Skeletal muscle satellite cell (primary cell): ENCODE results near the gene IRF1.
"Not testable (repeated sequence)": the region's sequence is repeated elsewhere in the genome, so short reads cannot be mapped to it uniquely, and the experiment has no call there.

ENCODE experiments used
- H3K27me3 ChIP-seq: 2 replicates; pipeline ENCODE4 v1.7.0; 2013; ENCODE audit warnings: low read length; ENCODE audit not compliant: control insufficient read depth, insufficient read depth
- H3K36me3 ChIP-seq: 2 replicates; pipeline ENCODE4 v1.7.0; 2013; ENCODE audit warnings: mild to moderate bottlenecking, control low read depth, low read length; ENCODE audit not compliant: insufficient read depth
- H3K4me1 ChIP-seq: 2 replicates; pipeline ENCODE4 v1.7.0; 2013; ENCODE audit warnings: low read length; ENCODE audit not compliant: control insufficient read depth, insufficient read depth
- H3K4me2 ChIP-seq: 2 replicates; pipeline ENCODE4 v1.7.0; 2013; ENCODE audit warnings: mild to moderate bottlenecking, low read length
- H3K4me3 ChIP-seq: 2 replicates; pipeline ENCODE4 v1.7.0; 2013; ENCODE audit warnings: low read length
- H3K9ac ChIP-seq: 2 replicates; pipeline ENCODE4 v1.7.0; 2013; ENCODE audit warnings: mild to moderate bottlenecking, low read depth, low read length, moderate library complexity
- H3K9me3 ChIP-seq: replicated peaks from 2 replicates; pipeline ENCODE4 v1.7.0; 2013; ENCODE audit warnings: mild to moderate bottlenecking, control low read depth, low read length

Gene IRF1

DNA sequence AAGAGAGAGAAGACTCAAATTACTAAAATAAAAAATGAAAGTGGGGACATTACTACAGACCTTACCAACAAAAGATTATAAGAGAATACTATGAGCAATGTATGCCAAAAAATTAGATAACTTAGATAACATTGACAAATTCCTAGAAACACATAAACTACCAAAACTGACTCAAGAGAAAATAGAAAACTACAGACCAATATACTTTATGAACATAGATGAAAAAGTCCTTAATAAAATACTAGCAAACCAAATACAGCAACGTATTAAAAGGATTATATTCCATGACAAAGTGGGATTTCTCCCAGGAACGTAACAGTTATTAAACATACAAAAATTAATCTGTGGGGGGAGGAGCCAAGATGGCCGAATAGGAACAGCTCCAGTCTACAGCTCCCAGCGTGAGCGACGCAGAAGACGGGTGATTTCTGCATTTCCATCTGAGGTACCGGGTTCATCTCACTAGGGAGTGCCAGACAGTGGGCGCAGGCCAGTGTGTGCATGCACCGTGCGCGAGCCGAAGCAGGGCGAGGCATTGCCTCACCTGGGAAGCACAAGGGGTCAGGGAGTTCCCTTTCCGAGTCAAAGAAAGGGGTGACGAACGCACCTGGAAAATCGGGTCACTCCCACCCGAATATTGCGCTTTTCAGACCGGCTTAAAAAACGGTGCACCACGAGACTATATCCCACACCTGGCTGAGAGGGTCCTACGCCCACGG lies 23.2 kb upstream of the IRF1 start:
- not testable (repeated sequence) for H3K9me3 ChIP-seq, H3K27me3 ChIP-seq, H3K4me2 ChIP-seq, H3K4me3 ChIP-seq, H3K36me3 ChIP-seq, H3K9ac ChIP-seq, H3K4me1 ChIP-seq

- H3K36me3 ChIP-seq = no peaks in the 10 kb centered on the region
- no peaks in the 10 kb centered on the region for H3K27me3 ChIP-seq
- peaks cover 4% of the 10 kb centered on the region for H3K4me1 ChIP-seq
- no peak overlapping the region for H3K9ac ChIP-seq
- H3K4me3 ChIP-seq = no peak overlapping the region
- H3K9me3 ChIP-seq = no peaks in the 10 kb centered on the region
- H3K4me2 ChIP-seq = no peak overlapping the region
These were observed 19.5 kb upstream of the IRF1 start for GRCh38 chr5:132510076-132510475.

- H3K27me3 ChIP-seq = no peaks in the 10 kb centered on the region
These were observed 15.6 kb upstream of the IRF1 start for GRCh38 chr5:132506094-132506692.

GRCh38 chr5:132505641-132506040 lies 15.1 kb upstream of the IRF1 start:
- Histone ChIP-seq H3K9ac (peak overlapping the region; percentile 14), H3K4me1 (peaks cover 11% of the 10 kb centered on the region), H3K4me2 (peak overlapping the region; percentile 12), H3K4me3 (no peak overlapping the region), H3K27me3 (no peaks in the 10 kb centered on the region), H3K36me3 (no peaks in the 10 kb centered on the region), H3K9me3 (no peaks in the 10 kb centered on the region)

More at GRCh38 chr5:132506094-132506692, 15.6 kb upstream of the IRF1 start:
- Histone ChIP-seq H3K4me2 (peak overlapping the region; percentile 12), H3K36me3 (no peaks in the 10 kb centered on the region), H3K4me1 (peaks cover 11% of the 10 kb centered on the region), H3K9ac (peak overlapping the region; percentile 14), H3K9me3 (no peaks in the 10 kb centered on the region), H3K4me3 (no peak overlapping the region)

DNA sequence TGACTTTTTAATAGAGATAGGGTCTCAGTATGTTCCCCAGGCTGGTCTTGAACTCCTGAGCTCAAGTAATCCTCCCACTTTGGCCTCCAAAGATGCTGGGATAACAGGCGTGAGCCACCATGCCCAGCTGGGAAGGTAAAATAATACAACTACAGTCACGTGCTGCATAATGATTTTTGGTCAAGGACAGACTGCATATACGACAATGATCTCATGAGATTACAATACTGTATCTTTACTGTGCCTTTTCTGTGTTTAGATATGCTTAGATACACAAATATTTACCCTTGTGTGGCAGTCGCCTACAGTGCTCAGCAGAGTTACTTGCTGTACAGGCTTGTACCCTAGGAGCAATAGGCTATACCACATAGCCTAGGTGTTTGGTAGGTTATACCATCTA lies 14.2 kb upstream of the IRF1 start:
- Histone ChIP-seq H3K4me3 (no peak overlapping the region), H3K4me2 (no peak overlapping the region), H3K9ac (no peak overlapping the region), H3K4me1 (peaks cover 11% of the 10 kb centered on the region), H3K36me3 (no peaks in the 10 kb centered on the region), H3K9me3 (no peaks in the 10 kb centered on the region), H3K27me3 (no peaks in the 10 kb centered on the region)

GRCh38 chr5:132503244-132503643 lies 12.7 kb upstream of the IRF1 start:
- Histone ChIP-seq H3K36me3 (no peaks in the 10 kb centered on the region), H3K4me3 (no peak overlapping the region), H3K4me1 (peaks cover 18% of the 10 kb centered on the region), H3K4me2 (no peak overlapping the region), H3K9ac (no peak overlapping the region), H3K9me3 (no peaks in the 10 kb centered on the region), H3K27me3 (no peaks in the 10 kb centered on the region)

DNA sequence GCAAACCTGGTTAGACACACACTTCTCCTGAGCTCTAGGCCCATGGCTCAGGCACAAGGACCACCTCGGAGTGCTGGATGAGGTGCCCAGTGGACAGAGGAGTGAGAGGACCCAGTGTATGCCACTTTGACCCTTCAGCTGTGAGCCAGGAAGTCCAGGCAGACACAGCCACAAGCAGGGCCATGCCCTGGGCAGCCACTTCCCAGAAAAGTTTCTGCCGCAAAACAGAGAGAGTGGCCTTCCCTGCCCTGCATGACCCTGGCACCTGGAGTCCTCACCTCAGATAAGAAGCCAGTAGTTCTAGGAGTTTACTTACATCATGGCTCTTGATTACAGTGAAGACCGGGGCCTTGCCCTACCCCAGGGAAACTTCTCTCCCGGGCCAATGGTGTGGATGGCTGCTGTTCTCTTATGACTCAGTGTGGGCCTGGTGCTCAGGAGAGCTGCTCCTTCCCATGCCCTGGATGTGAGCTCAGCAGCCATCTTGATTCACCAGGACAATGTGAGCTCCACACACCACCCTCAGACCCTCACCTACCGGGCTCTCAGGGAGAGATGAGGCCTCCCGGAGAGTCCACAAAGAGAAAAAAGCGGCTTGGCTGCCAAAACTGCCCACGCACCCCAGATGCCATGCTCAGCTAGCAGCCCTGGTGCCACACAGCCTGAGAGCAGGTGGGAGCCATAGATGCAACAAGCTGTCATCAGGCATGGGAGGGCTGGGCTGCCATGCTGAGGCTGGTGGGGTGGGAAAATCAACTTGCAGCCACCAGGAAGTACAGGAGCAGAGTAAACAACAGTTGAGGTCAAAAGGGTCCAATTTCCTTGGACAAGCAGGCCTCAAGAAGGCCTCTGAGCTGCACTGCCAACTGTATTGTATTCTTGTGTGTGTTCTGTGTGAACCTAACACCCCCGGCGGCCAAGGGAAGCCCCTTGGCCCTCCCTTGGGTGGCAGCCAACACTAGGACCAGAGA lies 11.7 kb upstream of the IRF1 start:
- Histone ChIP-seq H3K9me3 (no peaks in the 10 kb centered on the region), H3K4me1 (peaks cover 28% of the 10 kb centered on the region), H3K27me3 (no peaks in the 10 kb centered on the region), H3K4me2 (no peak overlapping the region), H3K4me3 (no peak overlapping the region), H3K9ac (no peak overlapping the region), H3K36me3 (no peaks in the 10 kb centered on the region)

DNA sequence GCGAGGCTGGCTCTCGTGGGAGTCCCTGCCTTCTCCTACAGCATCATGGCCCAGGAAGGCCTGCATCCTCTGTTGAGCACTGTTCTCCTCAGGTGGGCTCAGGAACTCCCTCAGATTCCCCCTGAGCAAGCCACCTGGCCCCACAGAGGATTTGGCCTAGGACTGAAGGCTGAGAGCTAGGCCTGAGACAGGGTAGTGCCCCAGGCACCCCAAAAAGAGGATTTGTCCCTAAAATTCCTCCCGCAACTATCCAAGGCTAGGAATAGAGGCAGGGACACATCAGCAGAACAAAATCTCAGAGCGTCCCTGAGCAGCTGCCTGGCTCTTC lies 11.0 kb upstream of the IRF1 start:
- H3K36me3 ChIP-seq = no peaks in the 10 kb centered on the region
- H3K9me3 ChIP-seq = no peaks in the 10 kb centered on the region
- no peak overlapping the region for H3K4me3 ChIP-seq
- H3K4me2 ChIP-seq = no peak overlapping the region
- peaks cover 32% of the 10 kb centered on the region for H3K4me1 ChIP-seq
- H3K27me3 ChIP-seq = no peaks in the 10 kb centered on the region
- H3K9ac ChIP-seq = no peak overlapping the region

DNA sequence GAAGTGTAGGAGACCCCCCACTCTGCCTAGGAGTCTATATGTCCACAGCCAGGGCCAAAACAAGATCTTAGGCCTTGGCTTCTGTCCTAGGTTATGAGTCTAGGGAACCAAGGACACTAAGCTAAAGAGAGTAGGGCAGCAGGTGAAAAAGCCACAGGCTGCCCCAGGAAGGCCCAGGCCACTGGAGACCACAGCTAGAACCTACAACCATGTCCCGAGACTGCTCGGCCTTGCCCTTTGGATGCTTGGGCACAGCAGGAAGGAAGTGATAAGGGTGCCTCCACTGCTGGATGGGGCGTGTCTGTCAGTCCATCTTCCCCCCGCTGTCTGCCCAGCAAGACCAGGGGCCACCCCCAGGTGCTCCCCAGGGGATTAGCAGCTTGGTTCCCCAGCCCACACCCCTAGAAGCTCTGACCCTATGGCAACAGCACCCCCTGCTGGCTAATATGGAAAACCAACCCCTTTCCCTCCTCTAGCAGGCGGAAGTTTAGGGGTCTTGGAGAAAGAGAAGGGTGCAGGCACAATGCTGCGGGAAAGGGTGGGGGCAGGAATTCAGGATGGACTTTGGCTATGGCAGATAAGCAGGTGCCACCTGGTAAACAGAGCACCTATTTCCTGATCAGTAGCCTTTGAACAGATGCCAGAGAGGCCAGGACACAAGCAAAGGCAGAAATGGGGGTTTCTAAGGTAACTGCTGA lies 10.5 kb upstream of the IRF1 start:
- H3K4me2 ChIP-seq = no peak overlapping the region
- no peaks in the 10 kb centered on the region for H3K36me3 ChIP-seq
- peaks cover 32% of the 10 kb centered on the region for H3K4me1 ChIP-seq
- H3K4me3 ChIP-seq = no peak overlapping the region
- no peak overlapping the region for H3K9ac ChIP-seq
- H3K9me3 ChIP-seq = no peaks in the 10 kb centered on the region
- H3K27me3 ChIP-seq = no peaks in the 10 kb centered on the region

GRCh38 chr5:132500244-132500930 lies 9.8 kb upstream of the IRF1 start:
- no peak overlapping the region for H3K4me2 ChIP-seq
- H3K36me3 ChIP-seq = no peaks in the 10 kb centered on the region
- peaks cover 33% of the 10 kb centered on the region for H3K4me1 ChIP-seq
- H3K9me3 ChIP-seq = no peaks in the 10 kb centered on the region
- H3K27me3 ChIP-seq = no peaks in the 10 kb centered on the region
- H3K4me3 ChIP-seq = no peak overlapping the region
- H3K9ac ChIP-seq = no peak overlapping the region
